Immature natural killer cell (primary cell): ENCODE measurements around the gene XBP1. TPM values are rescaled to one million over a fixed set of nuclear protein-coding genes. Genes with fewer than 3 reads are reported as not detected.
"Not testable (repeated sequence)": the region's sequence is repeated elsewhere in the genome, so short reads cannot be mapped to it uniquely, and the experiment has no call there.

ENCODE experiments used
- DNase-seq, 3 donors: peaks; one replicate each; pipeline ENCODE4 v3.0.0; 2022; ENCODE audit warnings: mixed read lengths in 1 of 3
- H3K27ac Mint-ChIP-seq, 6 donors: one replicate each; pipeline ENCODE4 v1.8.0; 2020; ENCODE audit warnings: mixed read lengths in 6 of 6, mild to moderate bottlenecking in 5 of 6, inconsistent platforms in 4 of 6, moderate library complexity in 3 of 6
- H3K27me3 Mint-ChIP-seq, 3 donors: one replicate each; pipeline ENCODE4 v1.8.0; 2020 to 2021; ENCODE audit warnings: low read depth in 3 of 3, mild to moderate bottlenecking in 3 of 3, mixed read lengths in 3 of 3, moderate library complexity in 3 of 3, inconsistent platforms in 1 of 3
- H3K36me3 Mint-ChIP-seq, 3 donors: one replicate each; pipeline ENCODE4 v1.8.0; 2020; ENCODE audit warnings: mixed read lengths in 3 of 3, inconsistent platforms in 2 of 3, mild to moderate bottlenecking in 2 of 3
- H3K4me1 Mint-ChIP-seq, 2 donors: one replicate each; pipeline ENCODE4 v1.8.0; 2020; ENCODE audit warnings: inconsistent platforms in 2 of 2, mild to moderate bottlenecking in 2 of 2, mixed read lengths in 2 of 2, moderate library complexity in 1 of 2
- H3K4me3 Mint-ChIP-seq, 5 donors: one replicate each; pipeline ENCODE4 v1.8.0; 2020; ENCODE audit warnings: mild to moderate bottlenecking in 5 of 5, mixed read lengths in 5 of 5, inconsistent platforms in 3 of 5, moderate library complexity in 3 of 5
- H3K9me3 Mint-ChIP-seq, 6 donors: one replicate each; pipeline ENCODE4 v1.8.0; 2020; ENCODE audit warnings: mild to moderate bottlenecking in 6 of 6, mixed read lengths in 6 of 6, inconsistent platforms in 4 of 6, moderate library complexity in 3 of 6
- polyA plus RNA-seq, 3 donors: library from polyadenylated mRNA; unstranded; fragments of 300-500 nt; fragmentation: Illumina TruSeq; gene quantifications; one replicate each; pipeline ENCODE4 v1.2.3, GENCODE V29; 2021

Gene XBP1
- polyA plus RNA-seq, 3 donors from 2014 or later: 600 to 1,153 (median 962) TPM

GRCh38 chr22:28813772-28814518 lies 13.6 kb upstream of the XBP1 start:
- DNase-seq: no peak
- Mint-ChIP-seq H3K27ac (peak overlapping the region; percentile 88 to 97 (median 90)), H3K36me3 (peaks cover 11 to 17% (median 12%) of the 10 kb centered on the region in 3 donors), H3K4me3 (peak overlapping the region; percentile 65 to 89 (median 77)), H3K9me3 (no peaks in the 10 kb centered on the region), H3K4me1 (peaks cover 89 to 92% of the 10 kb centered on the region in 2 donors), H3K27me3 (peaks cover 0 to 19% (median 18%) of the 10 kb centered on the region in 3 donors)

DNA sequence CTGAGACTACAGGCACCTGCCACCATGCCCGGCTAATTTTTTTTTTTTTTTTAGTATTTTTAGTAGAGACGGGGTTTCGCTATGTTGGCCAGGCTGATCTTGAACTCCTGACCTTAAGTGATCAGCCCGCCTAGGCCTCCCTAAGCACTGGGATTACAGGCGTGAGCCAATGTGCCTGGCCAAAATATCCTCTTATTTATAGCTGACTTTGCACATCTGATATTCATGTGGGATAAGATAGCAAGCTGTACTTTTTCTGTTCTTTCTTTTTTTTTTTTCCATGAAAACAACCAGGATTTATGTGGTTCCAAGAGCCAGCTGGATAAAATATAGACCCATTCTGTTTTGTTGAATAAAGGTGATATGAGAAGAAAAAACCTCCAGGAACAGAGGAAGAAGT lies 12.1 kb upstream of the XBP1 start:
- no peak for DNase-seq
- Mint-ChIP-seq H3K9me3 (no peaks in the 10 kb centered on the region), H3K36me3 (peaks cover 13 to 20% (median 19%) of the 10 kb centered on the region in 3 donors), H3K4me3 (peak overlapping the region; percentile 78 to 89 (median 87)), H3K27ac (peak overlapping the region; percentile 87 to 97 (median 90)), H3K27me3 (peaks cover 0 to 13% (median 13%) of the 10 kb centered on the region in 3 donors), H3K4me1 (peaks cover 83 to 90% of the 10 kb centered on the region in 2 donors)

- Mint-ChIP-seq H3K9me3 (no peaks in the 10 kb centered on the region), H3K4me1 (peaks cover 77 to 84% of the 10 kb centered on the region in 2 donors), H3K27ac (peak overlapping the region; percentile 87 to 97 (median 90)), H3K4me3 (peak overlapping the region; percentile 78 to 89 (median 87)), H3K27me3 (peaks cover 0 to 13% (median 13%) of the 10 kb centered on the region in 3 donors), H3K36me3 (peaks cover 13 to 19% (median 17%) of the 10 kb centered on the region in 3 donors)
- DNase-seq: peak; percentile 78 to 82 (median 79)
These were observed 10.6 kb upstream of the XBP1 start for GRCh38 chr22:28810821-28811491.

DNA sequence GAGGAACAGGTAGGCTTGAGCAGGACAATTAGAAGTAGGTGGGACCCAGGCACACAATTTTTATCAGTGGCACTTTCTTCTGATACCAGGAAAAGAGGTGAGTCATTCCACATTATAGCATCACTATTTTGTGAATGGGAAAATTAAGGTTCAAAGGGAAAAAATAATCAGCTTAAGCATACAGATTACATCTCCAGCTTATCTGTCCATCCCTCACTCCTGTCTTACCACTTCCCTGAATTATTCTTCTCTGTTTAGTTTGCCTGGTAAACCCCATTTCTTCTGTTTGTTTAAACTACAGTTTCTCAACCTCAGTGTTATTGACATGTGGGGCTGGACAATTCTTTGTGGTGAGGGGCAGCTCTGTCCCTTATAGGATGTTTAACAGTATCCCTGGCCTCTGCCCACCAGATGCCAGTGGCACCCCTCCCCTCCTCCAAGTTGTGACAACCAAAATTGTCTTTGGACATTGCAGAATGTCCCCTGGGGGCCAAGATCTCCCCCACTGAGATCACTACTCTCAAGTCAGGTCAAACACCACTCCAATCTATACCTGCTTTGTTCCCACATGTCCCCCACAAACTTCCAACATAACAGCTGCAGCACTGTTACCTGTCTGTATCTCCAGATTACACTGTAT lies 8.5 kb upstream of the XBP1 start:
- DNase-seq: no peak
- Mint-ChIP-seq H3K27me3 (peaks cover 0 to 13% (median 13%) of the 10 kb centered on the region in 3 donors), H3K4me3 (peak overlapping the region; percentile 15 to 55 (median 33)), H3K27ac (peak overlapping the region; percentile 35 to 79 (median 74)), H3K9me3 (no peaks in the 10 kb centered on the region), H3K4me1 (peaks cover 58 to 70% of the 10 kb centered on the region in 2 donors), H3K36me3 (peaks cover 6 to 13% (median 9%) of the 10 kb centered on the region in 3 donors)

- H3K9me3 Mint-ChIP-seq, H3K4me3 Mint-ChIP-seq, DNase-seq: not testable (repeated sequence)
- H3K36me3 Mint-ChIP-seq: peaks cover 6 to 13% (median 9%) of the 10 kb centered on the region in 3 donors
- H3K27ac Mint-ChIP-seq: peak overlapping the region in 5 of 6 donors; percentile 17 to 72 (median 30)
- H3K27me3 Mint-ChIP-seq: peaks cover 6 to 17% (median 15%) of the 10 kb centered on the region in 3 donors
- H3K4me1 Mint-ChIP-seq: peaks cover 47 to 54% of the 10 kb centered on the region in 2 donors
These were observed 5.1 kb upstream of the XBP1 start for GRCh38 chr22:28805426-28805825.

DNA sequence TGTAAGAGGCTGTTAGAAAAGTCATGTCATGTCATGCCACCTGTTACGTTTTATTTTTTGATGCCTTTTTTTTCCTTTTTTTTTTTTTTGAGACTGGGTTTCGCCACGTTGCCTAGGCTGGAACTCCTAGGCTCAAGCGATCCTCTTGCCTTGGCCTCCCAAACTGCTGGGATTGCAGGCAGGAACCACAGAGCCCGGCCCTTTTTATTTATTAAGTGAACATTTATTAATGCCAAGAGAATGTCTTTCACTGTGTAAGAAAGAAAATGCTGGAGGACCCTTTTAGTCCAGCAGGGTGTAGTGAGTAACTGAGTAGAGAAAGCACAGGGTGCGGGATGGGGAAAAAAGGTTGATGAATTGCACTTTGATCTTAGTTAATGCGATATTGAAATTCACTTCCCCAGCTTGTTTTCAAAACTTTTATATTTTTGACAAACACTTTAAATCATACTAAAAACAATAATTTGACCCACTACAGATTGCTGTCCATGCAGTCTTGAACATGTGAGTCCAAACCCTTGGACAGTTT lies 2.3 kb upstream of the XBP1 start:
- H3K4me1 Mint-ChIP-seq: peaks cover 37 to 46% of the 10 kb centered on the region in 2 donors
- peak overlapping the region; percentile 89 to 99 (median 96) for H3K4me3 Mint-ChIP-seq
- DNase-seq: no peak
- H3K36me3 Mint-ChIP-seq: peaks cover 15 to 24% (median 22%) of the 10 kb centered on the region in 3 donors
- H3K9me3 Mint-ChIP-seq: no peaks in the 10 kb centered on the region
- H3K27ac Mint-ChIP-seq: peak overlapping the region; percentile 94 to 100 (median 95)
- peaks cover 15 to 29% (median 27%) of the 10 kb centered on the region in 3 donors for H3K27me3 Mint-ChIP-seq

DNA sequence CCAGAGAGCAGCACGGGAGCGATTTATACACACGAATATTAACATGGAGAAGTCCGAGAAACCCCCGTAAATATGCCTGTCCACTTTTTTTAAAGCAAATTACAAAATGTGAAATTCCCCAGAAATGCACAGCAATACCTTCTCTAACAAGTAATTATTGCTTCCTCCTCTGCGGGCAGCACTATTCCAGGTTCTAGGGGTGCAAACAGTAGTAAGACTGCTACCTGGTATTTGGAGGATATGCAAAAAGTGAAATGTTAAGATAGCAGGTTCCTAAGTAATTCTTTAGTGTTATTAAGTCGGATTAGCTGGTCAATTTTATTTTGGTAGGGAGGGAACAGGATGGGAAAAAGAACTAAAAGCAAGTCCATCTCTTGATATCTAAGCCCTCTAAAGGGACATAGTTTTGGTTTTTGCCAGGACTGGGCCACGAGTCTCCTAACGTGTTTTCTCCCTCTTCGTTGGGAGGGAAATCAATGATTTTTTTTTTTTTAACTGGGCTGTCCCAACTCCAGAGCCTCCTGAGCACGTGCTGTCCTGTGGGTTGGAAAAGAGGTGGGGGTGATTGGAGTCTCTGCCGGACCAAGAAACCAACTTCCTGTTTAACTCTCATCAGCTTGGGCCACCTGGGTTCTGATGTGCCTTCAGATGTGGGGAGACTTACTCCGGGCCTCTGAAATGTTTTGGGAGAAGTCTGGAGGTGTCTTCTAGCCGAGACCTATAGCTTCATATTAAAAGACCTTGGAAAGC lies 1.7 kb upstream of the XBP1 start:
- H3K27me3 Mint-ChIP-seq: peaks cover 15 to 29% (median 27%) of the 10 kb centered on the region in 3 donors
- peak overlapping the region; percentile 89 to 99 (median 96) for H3K4me3 Mint-ChIP-seq
- no peak for DNase-seq
- peaks cover 40 to 49% of the 10 kb centered on the region in 2 donors for H3K4me1 Mint-ChIP-seq
- peaks cover 17 to 25% (median 25%) of the 10 kb centered on the region in 3 donors for H3K36me3 Mint-ChIP-seq
- peak overlapping the region; percentile 94 to 100 (median 95) for H3K27ac Mint-ChIP-seq
- H3K9me3 Mint-ChIP-seq: no peaks in the 10 kb centered on the region

DNA sequence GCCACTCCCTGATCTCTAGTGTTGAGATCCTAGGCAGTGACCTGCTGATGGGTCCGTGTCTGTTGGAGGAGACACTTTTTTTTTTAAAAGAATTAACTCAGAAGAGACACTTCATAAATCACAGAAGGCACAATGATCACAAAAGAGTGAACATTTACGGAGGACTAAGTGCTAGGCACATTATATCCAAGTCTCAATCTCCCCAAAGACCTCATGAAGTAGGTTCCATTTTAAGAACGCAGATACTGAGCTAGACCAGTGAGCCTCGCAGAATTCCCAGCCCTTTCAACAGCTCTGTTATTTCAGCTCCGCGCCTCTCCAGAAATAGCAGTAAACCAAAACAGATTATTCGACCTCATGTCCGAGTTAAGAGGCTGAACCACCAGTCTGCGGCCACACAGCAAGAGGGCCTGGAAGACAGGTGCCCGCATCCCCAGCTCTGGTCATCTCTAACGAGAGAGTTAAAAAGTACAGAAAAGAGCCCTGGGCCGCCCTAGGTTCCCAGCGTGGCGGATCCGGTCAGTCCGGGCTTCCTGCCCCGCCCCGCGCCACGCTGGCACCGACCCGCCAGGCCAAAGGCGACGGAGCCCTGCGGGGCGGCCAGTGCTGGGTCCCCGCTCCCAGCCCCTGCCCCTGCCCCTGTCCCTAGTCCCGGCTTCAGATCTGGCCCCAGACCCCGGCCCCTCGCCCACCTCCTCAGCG lies 612 bp downstream of the XBP1 start:
- Mint-ChIP-seq H3K27ac (peak overlapping the region; percentile 94 to 100 (median 98)), H3K4me3 (peak overlapping the region; percentile 90 to 98 (median 96)), H3K9me3 (no peaks in the 10 kb centered on the region), H3K4me1 (peaks cover 59 to 64% of the 10 kb centered on the region in 2 donors), H3K36me3 (peaks cover 25 to 47% (median 36%) of the 10 kb centered on the region in 3 donors), H3K27me3 (peaks cover 15 to 33% (median 27%) of the 10 kb centered on the region in 3 donors)
- peak in 1 of 3 donors; percentile 29 for DNase-seq

DNA sequence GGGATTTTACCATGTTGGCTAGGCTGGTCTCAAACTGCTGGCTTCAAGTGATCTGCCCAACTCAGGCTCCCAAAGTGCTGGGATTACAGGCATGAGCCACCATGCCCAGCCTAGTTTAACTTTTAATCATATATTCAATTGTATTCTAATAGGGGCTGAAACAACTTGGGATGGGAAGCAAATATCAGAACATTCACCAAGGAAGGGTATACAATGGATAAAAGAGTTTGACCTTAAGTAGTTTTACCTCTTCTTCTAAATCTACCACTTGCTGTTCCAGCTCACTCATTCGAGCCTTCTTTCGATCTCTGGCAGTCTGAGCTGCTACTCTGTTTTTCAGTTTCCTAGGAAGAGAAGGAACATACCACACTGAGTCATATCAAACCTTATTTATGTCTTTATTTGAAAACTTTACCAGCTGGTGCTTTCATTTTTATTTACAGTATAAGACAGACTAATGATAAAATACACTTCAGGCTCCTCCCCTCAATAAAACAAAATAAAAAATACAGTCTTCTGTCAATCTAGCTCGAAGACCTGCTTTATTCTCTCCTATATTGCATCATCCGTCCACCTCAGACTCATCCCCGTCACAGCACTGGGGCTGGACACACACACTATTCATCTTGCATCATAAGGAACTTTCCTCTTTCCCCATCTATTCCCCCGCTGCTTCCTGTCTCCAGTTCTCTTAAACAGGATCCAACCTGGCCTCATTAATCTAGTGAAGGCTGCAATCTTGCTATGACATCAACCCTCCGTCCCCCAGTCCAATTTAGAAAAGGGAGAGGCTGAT lies 1.4 kb downstream of the XBP1 start:
- Mint-ChIP-seq H3K4me3 (peak overlapping the region; percentile 90 to 98 (median 96)), H3K9me3 (no peaks in the 10 kb centered on the region), H3K4me1 (peaks cover 66 to 72% of the 10 kb centered on the region in 2 donors), H3K27me3 (peaks cover 15 to 33% (median 29%) of the 10 kb centered on the region in 3 donors), H3K36me3 (peaks cover 31 to 53% (median 39%) of the 10 kb centered on the region in 3 donors), H3K27ac (peak overlapping the region; percentile 91 to 100 (median 94))
- peak in 1 of 3 donors; percentile 36 for DNase-seq

DNA sequence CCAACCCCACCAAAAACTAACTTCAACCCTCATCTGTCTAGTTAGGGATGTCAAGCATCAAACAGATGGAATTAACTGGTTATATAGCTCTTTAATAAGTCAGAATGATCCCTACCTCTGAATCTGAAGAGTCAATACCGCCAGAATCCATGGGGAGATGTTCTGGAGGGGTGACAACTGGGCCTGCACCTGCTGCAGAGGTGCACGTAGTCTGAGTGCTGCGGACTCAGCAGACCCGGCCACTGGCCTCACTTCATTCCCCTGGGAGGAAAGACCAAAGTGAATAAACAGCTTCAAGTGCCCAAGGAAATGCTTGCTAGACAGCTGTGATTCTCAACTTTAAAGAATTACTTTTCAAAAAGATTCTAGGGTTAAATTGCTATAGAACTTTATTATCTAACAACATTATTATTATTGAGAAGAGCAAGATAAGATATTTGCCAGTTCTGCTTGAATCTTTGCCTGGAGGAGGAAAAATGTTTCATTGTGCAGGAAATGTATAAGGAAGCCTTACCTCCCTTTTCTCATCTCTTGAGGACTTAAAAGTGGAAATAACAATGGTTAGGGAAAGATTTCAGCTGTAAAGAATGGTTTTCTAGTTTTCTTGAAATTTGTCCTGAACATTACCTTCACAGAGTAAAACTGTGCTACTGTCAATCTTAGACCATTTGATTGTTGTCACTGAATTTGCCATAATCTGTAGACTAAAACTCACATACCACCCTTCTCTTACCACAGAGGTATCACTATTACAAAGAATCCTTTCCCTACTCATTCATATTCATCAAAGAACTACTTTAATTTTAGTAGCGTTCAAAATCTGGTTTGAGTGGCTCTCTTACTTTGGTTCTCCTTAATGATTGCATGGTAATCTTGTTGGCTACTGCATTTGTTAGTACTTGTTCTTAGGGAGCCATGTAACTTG lies 4.2 kb downstream of the XBP1 start:
- Mint-ChIP-seq H3K27me3 (peaks cover 15 to 23% (median 23%) of the 10 kb centered on the region in 3 donors), H3K36me3 (peaks cover 34 to 61% (median 43%) of the 10 kb centered on the region in 3 donors), H3K9me3 (no peaks in the 10 kb centered on the region), H3K27ac (peak overlapping the region; percentile 68 to 100 (median 84)), H3K4me1 (peaks cover 74 to 82% of the 10 kb centered on the region in 2 donors), H3K4me3 (peak overlapping the region; percentile 90 to 98 (median 96))
- DNase-seq: no peak
